K562 (cell line): Measurements from ENCODE around the gene DUSP28. TPM values are rescaled to one million over a fixed set of nuclear protein-coding genes. Genes with fewer than 3 reads are reported as not detected.

Experiments used
- ASH1L ChIP-seq: fragments of 450-650 bp; IDR thresholded peaks from 2 replicates; pipeline ENCODE4 v1.6.1; 2018; ENCODE audit warnings: borderline replicate concordance, mild to moderate bottlenecking, low read depth; ENCODE audit not compliant: partially characterized antibody
- CHD7 ChIP-seq: fragments of 200-600 bp; sonication (generic); IDR thresholded peaks from one replicate; pipeline ENCODE4 v1.6.1; 2012; ENCODE audit warnings: mild to moderate bottlenecking, low read depth, low read length, inconsistent platforms
- DDX20 ChIP-seq: fragments of 450-650 bp; IDR thresholded peaks from 2 replicates; pipeline ENCODE4 v1.6.1; 2016; ENCODE audit warnings: missing genetic modification characterization, low read depth, mild to moderate bottlenecking, missing compliant biosample characterization, moderate library complexity
- ELF2 ChIP-seq: fragments of 250-450 bp; sonication (Bioruptor Pico); IDR thresholded peaks from 2 replicates; pipeline ENCODE4 v1.5.0; 2021; ENCODE audit warnings: mild to moderate bottlenecking
- KAT8 ChIP-seq: fragments of 450-650 bp; IDR thresholded peaks from 2 replicates; pipeline ENCODE4 v1.6.1; 2016; ENCODE audit warnings: low read depth, mild to moderate bottlenecking
- NCOA2 ChIP-seq, 2 experiments: fragments of 450-650 bp; IDR thresholded peaks; 2 replicates each; pipeline ENCODE4 v1.6.1; 2018; ENCODE audit warnings: mild to moderate bottlenecking in 2 of 2, moderate library complexity in 1 of 2; ENCODE audit not compliant: partially characterized antibody in 2 of 2
- PML ChIP-seq: IDR thresholded peaks from 2 replicates; pipeline ENCODE4 v1.6.1; 2012; ENCODE audit warnings: low read length, inconsistent platforms
- SMAD2 ChIP-seq: fragments of 150-350 bp; IDR thresholded peaks from 2 replicates; pipeline ENCODE4 v1.6.1; 2014; ENCODE audit warnings: low read depth, mild to moderate bottlenecking, low read length
- SMARCB1 ChIP-seq: IDR thresholded peaks from 2 replicates; pipeline ENCODE4 v1.6.1; 2011; ENCODE audit warnings: improper control_type of control experiment, low read depth; ENCODE audit not compliant: insufficient read length
- XRCC5 ChIP-seq: fragments of 200-400 bp; formaldehyde crosslinking; IDR thresholded peaks from 2 replicates; pipeline ENCODE4 v1.6.1; 2017; ENCODE audit warnings: low read depth, mild to moderate bottlenecking, low read length
- ZBTB1 ChIP-seq: sonication (generic); formaldehyde crosslinking; IDR thresholded peaks from 2 replicates; pipeline ENCODE4 v1.8.1; 2023; ENCODE audit warnings: missing genetic modification reagents, low read depth, mild to moderate bottlenecking, borderline replicate concordance
- ZFX ChIP-seq: sonication (generic); formaldehyde crosslinking; IDR thresholded peaks from 2 replicates; pipeline ENCODE4 v1.8.0; 2022; ENCODE audit warnings: mild to moderate bottlenecking, missing genetic modification reagents, moderate library complexity
- ZNF518B ChIP-seq: fragments of 250-450 bp; sonication (Bioruptor Pico); IDR thresholded peaks from 2 replicates; pipeline ENCODE4 v1.5.0; 2021; ENCODE audit warnings: mild to moderate bottlenecking, moderate library complexity
- polyA plus RNA-seq, 8 experiments: library from polyadenylated mRNA; depleted of rRNA in 4 of 8; stranded (reverse) in 5 of 8; unstranded in 3 of 8; fragments of >200 nt; fragmentation: Nextera tagmentation in 2 of 8; fragmentation: Illumina TruSeq in 1 of 8; extraction: Ambion mirVana in 2 of 8; extraction: Trizol in 1 of 8; gene quantifications; 2 replicates each; pipeline versions ENCODE4 v1.2.1 to v1.2.3, GENCODE V29; 2011 to 2014; ENCODE audit warnings: inconsistent platforms in 1 of 8, missing spikeins in 1 of 8
- total RNA-seq, 7 experiments: library from RNA; depleted of rRNA in 6 of 7; stranded (reverse); fragments of >200 nt in 6 of 7; fragmentation: Illumina TruSeq in 2 of 7; extraction: Trizol in 2 of 7; gene quantifications; 2 replicates each; pipeline versions ENCODE4 v1.2.1 to v1.2.3, GENCODE V29; 2011 to 2021; ENCODE audit warnings: low replicate concordance in 1 of 7

Gene DUSP28
- total and polyA plus RNA-seq, 9 of the 15 experiments (the other 6 are each of a cell fraction or from before 2014, with no cell fraction given): 2.8 to 8.1 (median 4.2) TPM

DNA sequence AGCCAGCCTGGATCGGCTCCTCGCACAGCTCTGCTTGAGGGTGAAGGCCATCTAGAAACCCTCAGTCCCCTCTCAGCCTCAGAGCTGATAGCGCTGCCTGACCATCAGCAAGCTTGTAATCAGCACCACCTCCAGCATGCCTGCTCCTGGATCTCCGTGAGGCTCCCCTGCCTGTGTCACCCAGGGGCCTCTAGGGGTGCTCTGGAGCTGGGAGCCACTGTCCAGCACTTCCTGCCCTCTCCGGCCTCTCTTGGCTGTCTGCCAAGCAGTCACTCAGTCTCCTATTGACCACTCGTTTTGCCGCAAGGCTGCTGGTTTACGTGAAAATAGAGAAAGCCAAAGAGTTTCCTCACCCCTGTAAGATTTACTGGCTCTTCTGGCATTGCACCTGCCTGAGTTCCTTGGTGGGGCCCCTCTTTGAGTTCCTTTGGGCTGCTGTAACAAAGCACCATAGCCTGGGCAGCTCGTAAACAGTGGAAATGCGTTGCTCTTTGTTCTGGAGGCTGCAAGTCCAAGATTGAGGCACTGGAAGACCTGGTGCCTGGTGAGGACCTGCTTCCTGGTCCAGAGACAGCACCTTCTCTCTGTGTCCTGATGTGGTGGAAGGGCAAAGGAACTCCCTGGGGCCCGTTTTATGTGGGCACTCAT is 44.3 kb downstream of the DUSP28 start (continued):
- TF ChIP-seq ZBTB1: no peak
- 0 out of 2 replicates have a peak, but pooled peaks have one; percentile 32 for TF ChIP-seq ELF2
- no peak for TF ChIP-seq XRCC5
- TF ChIP-seq SMARCB1: no peak
- TF ChIP-seq ASH1L: no peak
- no peak for TF ChIP-seq SMAD2
- no peak for TF ChIP-seq PML
- TF ChIP-seq ZNF518B (CRISPR knock-in tag): no peak
- TF ChIP-seq NCOA2 (IDR thresholded peaks at IDR 0.05; ENCODE audit: partially characterized antibody in 2 of 2): no peak
- no peak for TF ChIP-seq ZFX
- TF ChIP-seq DDX20 (tag): no peak
- TF ChIP-seq KAT8: no peak
- TF ChIP-seq CHD7: no peak
